LNCAP (cell line): ENCODE measurements around the gene USP21.

Experiments
- CTCF ChIP-seq: fragments of 450-650 bp; IDR thresholded peaks from 2 replicates; pipeline ENCODE4 v1.5.1; 2017; ENCODE audit warnings: mild to moderate bottlenecking

Gene USP21

GRCh38 chr1:161175771-161176453, 16.6 kb downstream of the USP21 start:
- no peak for TF ChIP-seq CTCF

- TF ChIP-seq CTCF: no peak
These were observed 17.3 kb downstream of the USP21 start for GRCh38 chr1:161176468-161177111.

GRCh38 chr1:161177112-161177935, 18.0 kb downstream of the USP21 start, which contains the start of gene B4GALT3:
Gene B4GALT3 (minus strand): TSS chr1:161177507. CDS start chr1:161176060, 1,447 bp downstream.
- TF ChIP-seq CTCF: no peak

- no peak for TF ChIP-seq CTCF
These were observed 18.6 kb downstream of the USP21 start for GRCh38 chr1:161177936-161178244.

- no peak for TF ChIP-seq CTCF
These were observed 20.4 kb downstream of the USP21 start for GRCh38 chr1:161179698-161180097.

GRCh38 chr1:161180639-161181038, 21.3 kb downstream of the USP21 start:
- TF ChIP-seq CTCF: peak; percentile 45; the same call in 1 of the 2 replicates

GRCh38 chr1:161182214-161182613, 22.9 kb downstream of the USP21 start:
- no peak for TF ChIP-seq CTCF
